Cardiac fibroblast (primary cell): ENCODE measurements around the gene CC2D2B.
A peak's percentile ranks its signal among the peaks of the same experiment; 100 is the strongest.

Experiments used
- DNase-seq, 2 donors: peaks; one replicate each; pipeline versions ENCODE4 v3.0.0 to v3.0.0-alpha.2; 2010; ENCODE audit warnings: low read depth in 2 of 2
- H3K4me3 ChIP-seq, 2 donors: replicated peaks in 1 of 2; 1 replicate in 1 of 2; 2 replicates in 1 of 2; pipeline ENCODE4 v1.5.1; 2011; ENCODE audit warnings: low read depth in 2 of 2, low read length in 2 of 2, mild to moderate bottlenecking in 2 of 2, moderate library complexity in 1 of 2
- TF ChIP-seq, protein P1 (sequence below): IDR thresholded peaks from one replicate; pipeline ENCODE4 v1.5.1; 2011; ENCODE audit warnings: low read depth, mild to moderate bottlenecking, low read length, inconsistent platforms

CC2D2B gene, protein sequence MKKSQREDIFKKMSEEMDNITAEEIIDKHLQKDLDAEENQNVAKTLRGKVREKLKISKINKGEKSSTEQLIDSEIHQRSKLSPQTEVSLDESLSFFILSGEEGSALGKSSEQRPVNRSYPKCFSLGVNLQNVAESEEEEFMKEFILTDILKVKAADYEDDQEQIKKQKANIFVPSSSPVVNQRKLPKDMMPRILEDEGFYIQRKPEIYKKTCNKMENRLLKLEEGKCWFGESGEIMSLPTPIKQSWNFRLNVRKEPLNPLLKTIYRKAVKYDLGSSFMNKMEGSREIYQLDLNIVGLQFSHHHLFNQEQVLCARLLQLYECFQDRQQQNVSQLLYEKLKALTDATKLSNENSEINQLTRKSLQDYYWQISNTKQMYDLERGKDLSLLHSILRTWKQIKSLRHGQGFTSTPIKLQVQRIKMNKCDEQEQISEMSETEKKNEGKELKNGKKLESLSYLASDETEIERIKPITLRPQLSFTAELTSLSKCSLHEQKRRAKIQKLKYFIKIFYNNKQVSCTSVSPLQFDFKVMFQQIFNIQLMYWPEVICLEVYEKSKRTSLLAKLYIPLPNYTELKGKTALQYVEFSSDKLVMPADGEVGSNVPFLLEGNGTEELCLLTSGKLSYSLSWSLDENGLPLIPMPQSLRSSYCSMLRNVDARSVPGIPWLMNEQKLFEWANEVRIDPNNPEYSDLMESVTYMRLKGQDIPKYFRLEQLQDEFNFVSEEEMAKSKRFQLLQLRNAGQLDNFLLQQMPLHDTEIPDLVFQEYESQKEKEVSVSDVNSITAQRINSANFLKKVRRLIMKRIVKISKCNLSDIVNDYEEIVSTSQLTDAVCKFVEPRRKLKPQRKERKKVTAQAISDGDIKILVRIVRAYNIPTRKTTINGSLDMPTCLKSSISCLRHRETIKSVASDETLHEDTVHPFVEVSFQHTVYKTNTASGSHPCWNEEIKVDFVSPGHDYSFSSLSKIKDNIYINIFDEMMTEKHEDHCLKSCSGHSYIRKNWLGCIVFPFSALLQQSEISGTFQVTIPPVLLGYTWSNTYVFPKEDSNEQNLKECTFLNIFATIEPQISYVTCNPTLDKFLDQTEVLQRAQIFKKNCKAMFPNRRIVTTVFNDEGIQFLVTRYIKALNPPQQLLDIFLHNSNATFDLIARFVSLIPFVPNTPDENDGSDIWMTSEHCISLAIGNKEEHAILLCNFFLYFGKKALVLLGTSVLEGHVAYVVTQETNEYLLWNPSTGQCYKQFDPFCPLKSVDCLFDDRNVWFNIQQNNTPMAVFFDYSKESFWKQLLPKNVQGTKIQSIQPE (N-terminal part only)

DNA sequence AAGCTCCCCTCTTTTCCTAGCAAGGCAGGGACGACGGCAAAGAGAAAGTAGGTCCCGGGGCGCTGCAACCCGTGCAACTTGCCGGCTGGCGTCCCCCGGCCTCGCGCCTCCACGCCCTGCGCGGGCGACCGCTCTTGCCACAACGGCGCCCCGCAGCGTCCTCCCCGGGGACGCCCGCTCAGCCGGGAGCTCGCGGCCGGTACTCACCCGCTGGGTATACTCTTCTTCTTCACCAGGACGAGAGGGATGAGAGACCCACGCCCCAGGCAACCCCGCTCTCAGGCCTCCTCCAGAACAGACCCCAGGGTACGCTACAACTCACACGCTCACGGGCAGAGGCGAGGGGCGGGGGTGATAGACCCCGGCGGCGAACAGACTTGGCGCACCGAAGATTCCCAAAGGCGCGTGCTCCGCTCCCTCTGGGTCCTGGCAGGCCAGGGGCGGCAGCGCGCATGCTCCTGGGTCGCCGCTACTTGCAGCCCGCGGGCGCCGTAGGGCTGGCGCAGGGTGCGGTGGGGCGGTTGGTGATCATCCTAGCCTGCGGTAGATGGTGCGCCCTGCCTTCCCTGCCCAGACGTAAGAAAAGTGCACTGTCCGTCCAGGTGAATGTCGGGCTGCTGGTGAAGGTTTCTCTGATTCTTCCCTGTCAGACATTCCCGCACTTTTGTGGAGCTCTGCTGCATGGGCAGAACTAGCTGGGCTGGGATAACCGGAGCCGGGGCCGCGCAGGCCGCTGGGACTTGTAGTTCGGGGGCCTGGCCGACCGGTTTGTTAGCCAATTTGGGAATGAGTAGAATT lies at the start of gene CC2D2B:
CC2D2B (plus strand) TSS at position 520 of the 798 bp plus-strand sequence. CDS start 3,349 bp downstream, outside the sequence.
- H3K4me3 ChIP-seq, result peak within 1 kb of the TSS; percentile 77 to 78
- DNase-seq, result peak; percentile 84
- TF ChIP-seq, protein P1, sequence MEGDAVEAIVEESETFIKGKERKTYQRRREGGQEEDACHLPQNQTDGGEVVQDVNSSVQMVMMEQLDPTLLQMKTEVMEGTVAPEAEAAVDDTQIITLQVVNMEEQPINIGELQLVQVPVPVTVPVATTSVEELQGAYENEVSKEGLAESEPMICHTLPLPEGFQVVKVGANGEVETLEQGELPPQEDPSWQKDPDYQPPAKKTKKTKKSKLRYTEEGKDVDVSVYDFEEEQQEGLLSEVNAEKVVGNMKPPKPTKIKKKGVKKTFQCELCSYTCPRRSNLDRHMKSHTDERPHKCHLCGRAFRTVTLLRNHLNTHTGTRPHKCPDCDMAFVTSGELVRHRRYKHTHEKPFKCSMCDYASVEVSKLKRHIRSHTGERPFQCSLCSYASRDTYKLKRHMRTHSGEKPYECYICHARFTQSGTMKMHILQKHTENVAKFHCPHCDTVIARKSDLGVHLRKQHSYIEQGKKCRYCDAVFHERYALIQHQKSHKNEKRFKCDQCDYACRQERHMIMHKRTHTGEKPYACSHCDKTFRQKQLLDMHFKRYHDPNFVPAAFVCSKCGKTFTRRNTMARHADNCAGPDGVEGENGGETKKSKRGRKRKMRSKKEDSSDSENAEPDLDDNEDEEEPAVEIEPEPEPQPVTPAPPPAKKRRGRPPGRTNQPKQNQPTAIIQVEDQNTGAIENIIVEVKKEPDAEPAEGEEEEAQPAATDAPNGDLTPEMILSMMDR, result no peak

DNA sequence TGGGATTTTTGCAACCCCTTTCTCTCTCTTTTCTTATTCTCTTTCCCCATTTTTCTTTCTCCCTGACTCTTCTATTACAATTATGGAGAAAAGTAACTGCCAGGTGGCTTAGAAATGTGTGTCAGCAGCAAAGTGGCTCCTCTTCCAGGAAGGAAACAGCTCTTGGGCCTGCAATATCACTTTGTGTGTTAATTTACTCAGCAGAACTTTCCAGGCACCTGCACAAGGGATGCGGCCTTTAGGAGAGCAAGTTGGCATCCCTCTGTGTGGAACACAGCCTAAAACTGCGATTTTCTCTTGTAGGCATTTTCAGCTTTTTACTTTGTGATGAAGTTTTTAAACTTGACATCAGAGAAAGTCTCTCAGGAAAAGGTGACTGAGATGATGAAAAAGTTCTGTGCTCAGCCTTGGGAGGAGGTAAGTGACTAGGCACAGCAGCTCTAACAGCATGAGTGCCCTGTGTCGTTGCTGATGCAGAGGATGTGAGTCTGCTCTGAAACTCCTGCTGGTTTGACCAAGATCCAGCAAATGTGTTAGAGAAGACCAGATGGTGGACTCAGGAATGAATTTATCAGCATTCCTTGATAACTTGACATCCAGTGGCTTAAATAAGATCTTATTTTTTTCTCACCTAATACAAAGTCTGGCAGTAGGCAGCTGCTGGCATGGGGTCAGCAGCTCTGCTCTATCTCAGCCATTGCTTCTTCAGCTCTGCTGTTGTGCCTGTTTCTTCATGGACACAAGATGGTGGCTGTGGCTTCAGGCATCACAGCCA lies 47.4 kb upstream of the CC2D2B start:
- H3K4me3 ChIP-seq, result no peak overlapping the region
- TF ChIP-seq, protein P1, result no peak
- DNase-seq, result peak in 1 of 2 donors; percentile 39

DNA sequence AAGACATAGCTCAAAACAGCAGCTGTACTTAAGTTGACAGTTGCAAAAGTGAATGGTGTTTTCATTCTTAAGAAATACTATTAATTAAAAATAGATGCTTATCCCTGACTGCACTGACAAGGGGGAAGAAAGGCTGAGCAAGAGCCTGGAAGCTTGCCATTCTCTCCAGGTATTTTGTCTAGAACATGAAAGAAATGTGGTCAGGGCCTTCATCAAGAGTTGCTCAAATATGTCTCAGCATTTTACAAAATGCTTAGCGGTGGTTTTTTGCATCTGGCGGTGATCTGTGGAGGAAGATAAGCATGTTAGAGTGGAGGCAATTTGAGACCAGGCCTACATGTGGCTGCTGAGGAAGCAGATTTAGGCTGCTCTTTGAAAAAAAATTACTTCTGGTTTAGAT lies 46.4 kb upstream of the CC2D2B start:
- DNase-seq, result no peak
- no peak overlapping the region for H3K4me3 ChIP-seq
- TF ChIP-seq, protein P1, result no peak

- H3K4me3 ChIP-seq, result no peak overlapping the region
- DNase-seq, result peak; percentile 88 to 90
- TF ChIP-seq, protein P1, result peak; percentile 88
These were observed 42.6 kb upstream of the CC2D2B start for GRCh38 chr10:95864906-95865813.

DNA sequence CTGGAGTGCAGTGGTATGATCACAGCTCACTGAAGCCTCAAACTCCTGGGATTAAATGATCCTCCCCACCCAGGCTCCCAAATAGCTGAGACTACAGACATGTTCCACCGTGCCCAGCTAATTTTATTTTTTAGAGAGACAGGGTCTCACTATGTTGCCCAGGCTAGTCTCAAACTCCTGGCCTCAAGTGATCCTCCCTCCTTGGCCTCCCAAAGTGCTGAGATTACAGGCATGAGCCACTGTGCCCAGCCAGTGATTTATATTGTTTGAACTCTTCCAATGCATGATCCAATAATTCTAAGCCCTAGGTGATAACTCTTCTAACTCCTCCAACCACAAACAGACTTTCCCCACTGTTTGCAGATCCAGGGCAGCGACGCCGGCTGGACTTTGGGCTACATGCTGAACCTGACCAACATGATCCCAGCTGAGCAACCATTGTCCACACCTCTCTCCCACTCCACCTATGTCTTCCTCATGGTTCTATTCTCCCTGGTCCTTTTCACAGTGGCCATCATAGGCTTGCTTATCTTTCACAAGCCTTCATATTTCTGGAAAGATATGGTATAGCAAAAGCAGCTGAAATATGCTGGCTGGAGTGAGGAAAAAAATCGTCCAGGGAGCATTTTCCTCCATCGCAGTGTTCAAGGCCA lies 41.8 kb upstream of the CC2D2B start:
- H3K4me3 ChIP-seq, result no peak overlapping the region
- TF ChIP-seq, protein P1, result no peak

More for the DNA sequence above, 41.8 kb upstream of the CC2D2B start:
- no peak for DNase-seq
